Measurements from ENCODE around the gene GOLGA6L26. TPM values are rescaled to one million over a fixed set of nuclear protein-coding genes. Genes with fewer than 3 reads are reported as not detected.
"Not testable (repeated sequence)": the region's sequence is repeated elsewhere in the genome, so short reads cannot be mapped to it uniquely, and the experiment has no call there.

Gene GOLGA6L26
- total and polyA plus RNA-seq, 8 donors, result not detected

- no peak for TF ChIP-seq CTCF (IDR thresholded peaks at IDR 0.05)
- intact Hi-C loops (cut with DNase I), result no loop called here
- DNase-seq (no peak), ATAC-seq (no peak)
- no peaks in the 10 kb centered on the region for H3K9me3 ChIP-seq
- no peaks in the 10 kb centered on the region for H3K27me3 ChIP-seq
- no peaks in the 10 kb centered on the region for H3K4me1 ChIP-seq
- no peak overlapping the region for H3K27ac ChIP-seq
- no peak overlapping the region for H3K4me3 ChIP-seq
- H3K36me3 ChIP-seq, result no peaks in the 10 kb centered on the region
These were observed 36.6 kb upstream of the GOLGA6L26 start for GRCh38 chr15:23370578-23370977.

- ATAC-seq; DNase-seq; intact Hi-C loops (cut with DNase I); H3K4me1 ChIP-seq; H3K27ac ChIP-seq; H3K4me3 ChIP-seq; H3K27me3 ChIP-seq; H3K36me3 ChIP-seq; H3K9me3 ChIP-seq: not testable (repeated sequence)
These were observed 30.3 kb upstream of the GOLGA6L26 start for GRCh38 chr15:23364261-23364660.

- intact Hi-C loops (cut with DNase I); H3K4me3 ChIP-seq; DNase-seq; H3K4me1 ChIP-seq; H3K27me3 ChIP-seq; H3K9me3 ChIP-seq; ATAC-seq; H3K27ac ChIP-seq; H3K36me3 ChIP-seq: not testable (repeated sequence)
These were observed 28.6 kb upstream of the GOLGA6L26 start for GRCh38 chr15:23362622-23363021.

GRCh38 chr15:23354448-23354847 is 20.5 kb upstream of the GOLGA6L26 start, which contains the start of gene GOLGA8S:
TSS of gene GOLGA8S (plus strand) at chr15:23354748. CDS start at chr15:23354810, 62 bp downstream.
- H3K9me3 ChIP-seq; H3K4me1 ChIP-seq; H3K27me3 ChIP-seq; DNase-seq; ATAC-seq; H3K36me3 ChIP-seq; H3K4me3 ChIP-seq; intact Hi-C loops (cut with DNase I); H3K27ac ChIP-seq: not testable (repeated sequence)

- DNase-seq, result peak in 1 of 4 donors; percentile 29
- H3K4me1 ChIP-seq; H3K9me3 ChIP-seq; H3K4me3 ChIP-seq; H3K27ac ChIP-seq; intact Hi-C loops (cut with DNase I); ATAC-seq; H3K27me3 ChIP-seq: not testable (repeated sequence)
- H3K36me3 ChIP-seq, result peaks cover 19 to 39% of the 10 kb centered on the region in 2 donors
These were observed 22.8 kb downstream of the GOLGA6L26 start for GRCh38 chr15:23311233-23311632.

- H3K27me3 ChIP-seq; intact Hi-C loops (cut with DNase I); H3K27ac ChIP-seq; ATAC-seq; H3K9me3 ChIP-seq; H3K4me3 ChIP-seq: not testable (repeated sequence)
- peak in 1 of 4 donors; percentile 30 for DNase-seq
- H3K4me1 ChIP-seq, result peaks cover 11 to 22% of the 10 kb centered on the region in 2 donors
- H3K36me3 ChIP-seq, result peaks cover 14 to 31% of the 10 kb centered on the region in 2 donors
These were observed 28.1 kb downstream of the GOLGA6L26 start for GRCh38 chr15:23305921-23306320.

GRCh38 chr15:23304805-23305204 is 29.2 kb downstream of the GOLGA6L26 start:
- H3K9me3 ChIP-seq; intact Hi-C loops (cut with DNase I); H3K27me3 ChIP-seq; DNase-seq; H3K27ac ChIP-seq; ATAC-seq: not testable (repeated sequence)
- Histone ChIP-seq H3K4me1 (peaks cover 11 to 22% of the 10 kb centered on the region in 2 donors), H3K4me3 (peak overlapping the region; percentile 43 to 47), H3K36me3 (peaks cover 10 to 20% of the 10 kb centered on the region in 2 donors)

- DNase-seq, result peak in 1 of 4 donors; percentile 32
- peaks cover 4 to 15% of the 10 kb centered on the region in 2 donors for H3K36me3 ChIP-seq
- ATAC-seq; H3K27me3 ChIP-seq; H3K9me3 ChIP-seq; intact Hi-C loops (cut with DNase I): not testable (repeated sequence)
- H3K4me3 ChIP-seq, result peak overlapping the region; percentile 43 to 47
- H3K4me1 ChIP-seq, result peaks cover 11 to 22% of the 10 kb centered on the region in 2 donors
- peak overlapping the region in 1 of 2 donors; percentile 3 for H3K27ac ChIP-seq
These were observed 29.7 kb downstream of the GOLGA6L26 start for GRCh38 chr15:23304267-23304666.

- H3K9me3 ChIP-seq; ATAC-seq; H3K27me3 ChIP-seq; intact Hi-C loops (cut with DNase I); H3K36me3 ChIP-seq: not testable (repeated sequence)
- Histone ChIP-seq H3K4me1 (peaks cover 11 to 22% of the 10 kb centered on the region in 2 donors), H3K4me3 (peak overlapping the region; percentile 43 to 47), H3K27ac (peak overlapping the region in 1 of 2 donors; percentile 3)
- peak; percentile 19 to 86 (median 49) for DNase-seq
These were observed 30.3 kb downstream of the GOLGA6L26 start for GRCh38 chr15:23303654-23304053.

- intact Hi-C loops (cut with DNase I); DNase-seq; H3K27me3 ChIP-seq; H3K27ac ChIP-seq; H3K9me3 ChIP-seq; ATAC-seq; H3K36me3 ChIP-seq: not testable (repeated sequence)
- Histone ChIP-seq H3K4me3 (peak overlapping the region in 1 of 2 donors; percentile 47), H3K4me1 (peaks cover 11 to 22% of the 10 kb centered on the region in 2 donors)
These were observed 30.8 kb downstream of the GOLGA6L26 start for GRCh38 chr15:23303246-23303645.

Data from left lung (tissue), 10 donors.